GM13976 (cell line): Measurements from ENCODE around the gene HLCS.
"Not testable (repeated sequence)": the region's sequence is repeated elsewhere in the genome, so short reads cannot be mapped to it uniquely, and the experiment has no call there.

Experiments
- DNase-seq: peaks from one replicate; pipeline ENCODE4 v3.0.0; 2012; ENCODE audit warnings: low spot score
- in situ Hi-C: fragments of 300-500 bp; cut with MboI; formaldehyde crosslinking; loops from one replicate; pipeline ENCODE4 v1.12.0; 2022; ENCODE audit warnings: low sequenced_read_pairs, mixed read lengths, inconsistent platforms; ENCODE audit not compliant: unreplicated experiment
- TF ChIP-seq, protein P1 (sequence below): IDR thresholded peaks from 2 replicates; pipeline ENCODE4 v1.5.1; 2012; ENCODE audit warnings: borderline replicate concordance, mild to moderate bottlenecking; ENCODE audit not compliant: insufficient read depth; ENCODE audit errors: extremely low read depth, missing control alignments, control extremely low read depth

HLCS gene

DNA sequence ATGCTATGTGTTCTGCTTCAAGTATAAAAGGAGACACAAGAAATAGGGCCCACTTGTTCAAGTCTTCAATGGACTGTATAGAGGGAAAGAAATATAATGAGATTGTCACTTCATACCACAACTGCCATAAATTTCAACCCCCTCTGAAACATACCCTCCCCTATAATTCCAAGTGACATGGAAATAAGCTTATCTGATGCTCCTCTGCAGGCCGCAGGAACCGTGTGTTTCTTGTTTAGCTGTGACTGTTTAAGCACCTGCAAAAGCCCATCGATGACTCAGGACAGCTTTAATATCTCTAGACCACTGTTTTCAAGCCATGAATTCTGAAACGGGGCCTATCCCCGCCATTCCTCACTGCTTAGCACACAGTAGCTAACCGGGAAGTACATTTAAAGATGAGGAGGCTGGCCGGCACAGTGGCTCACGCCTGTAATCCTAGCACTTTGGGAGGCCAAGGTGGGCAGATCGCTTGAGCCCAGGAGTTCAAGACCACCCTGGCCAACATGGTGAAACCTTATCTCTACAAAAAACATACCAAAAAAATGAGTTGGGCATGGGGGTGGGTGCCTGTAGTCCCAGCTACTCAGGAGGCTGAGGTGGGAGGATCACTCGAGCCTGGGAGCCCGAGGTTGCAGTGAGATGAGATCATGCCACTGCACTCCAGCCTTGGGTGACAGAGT lies 4.2 kb downstream of the HLCS start:
- in situ Hi-C loops = no loop called here
- TF ChIP-seq, protein P1, sequence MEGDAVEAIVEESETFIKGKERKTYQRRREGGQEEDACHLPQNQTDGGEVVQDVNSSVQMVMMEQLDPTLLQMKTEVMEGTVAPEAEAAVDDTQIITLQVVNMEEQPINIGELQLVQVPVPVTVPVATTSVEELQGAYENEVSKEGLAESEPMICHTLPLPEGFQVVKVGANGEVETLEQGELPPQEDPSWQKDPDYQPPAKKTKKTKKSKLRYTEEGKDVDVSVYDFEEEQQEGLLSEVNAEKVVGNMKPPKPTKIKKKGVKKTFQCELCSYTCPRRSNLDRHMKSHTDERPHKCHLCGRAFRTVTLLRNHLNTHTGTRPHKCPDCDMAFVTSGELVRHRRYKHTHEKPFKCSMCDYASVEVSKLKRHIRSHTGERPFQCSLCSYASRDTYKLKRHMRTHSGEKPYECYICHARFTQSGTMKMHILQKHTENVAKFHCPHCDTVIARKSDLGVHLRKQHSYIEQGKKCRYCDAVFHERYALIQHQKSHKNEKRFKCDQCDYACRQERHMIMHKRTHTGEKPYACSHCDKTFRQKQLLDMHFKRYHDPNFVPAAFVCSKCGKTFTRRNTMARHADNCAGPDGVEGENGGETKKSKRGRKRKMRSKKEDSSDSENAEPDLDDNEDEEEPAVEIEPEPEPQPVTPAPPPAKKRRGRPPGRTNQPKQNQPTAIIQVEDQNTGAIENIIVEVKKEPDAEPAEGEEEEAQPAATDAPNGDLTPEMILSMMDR = no peak
- no peak for DNase-seq

DNA sequence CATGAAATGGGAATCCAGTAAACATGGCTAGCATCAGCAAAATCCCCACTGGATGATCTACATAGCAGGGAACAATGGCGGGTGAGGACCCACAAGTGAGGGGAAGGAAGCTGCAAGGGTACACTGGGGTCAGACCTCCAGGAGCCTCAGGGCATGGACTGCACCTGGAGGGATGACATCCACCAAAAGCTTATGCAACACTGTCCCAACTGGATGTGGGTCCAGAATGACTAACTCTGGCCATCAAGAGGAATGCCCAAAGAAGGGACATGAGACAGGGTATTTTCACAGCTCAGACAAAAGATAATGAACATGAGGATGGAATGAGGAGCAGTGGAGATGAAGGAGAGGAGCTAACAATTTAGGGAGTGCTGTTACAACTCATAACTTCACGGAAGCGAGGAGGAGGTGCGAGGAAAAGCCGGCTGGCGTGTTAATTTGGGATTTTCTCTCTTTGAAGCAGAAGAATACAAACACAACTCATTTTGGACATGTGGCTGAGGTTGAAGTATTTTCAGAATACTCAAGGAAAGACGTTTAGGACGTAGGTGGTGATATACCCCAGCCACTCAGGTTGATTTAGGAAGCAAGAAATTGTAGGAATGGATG lies 5.7 kb downstream of the HLCS start:
- TF ChIP-seq, protein P1 = no peak
- in situ Hi-C loops = no loop called here
- DNase-seq = no peak

DNA sequence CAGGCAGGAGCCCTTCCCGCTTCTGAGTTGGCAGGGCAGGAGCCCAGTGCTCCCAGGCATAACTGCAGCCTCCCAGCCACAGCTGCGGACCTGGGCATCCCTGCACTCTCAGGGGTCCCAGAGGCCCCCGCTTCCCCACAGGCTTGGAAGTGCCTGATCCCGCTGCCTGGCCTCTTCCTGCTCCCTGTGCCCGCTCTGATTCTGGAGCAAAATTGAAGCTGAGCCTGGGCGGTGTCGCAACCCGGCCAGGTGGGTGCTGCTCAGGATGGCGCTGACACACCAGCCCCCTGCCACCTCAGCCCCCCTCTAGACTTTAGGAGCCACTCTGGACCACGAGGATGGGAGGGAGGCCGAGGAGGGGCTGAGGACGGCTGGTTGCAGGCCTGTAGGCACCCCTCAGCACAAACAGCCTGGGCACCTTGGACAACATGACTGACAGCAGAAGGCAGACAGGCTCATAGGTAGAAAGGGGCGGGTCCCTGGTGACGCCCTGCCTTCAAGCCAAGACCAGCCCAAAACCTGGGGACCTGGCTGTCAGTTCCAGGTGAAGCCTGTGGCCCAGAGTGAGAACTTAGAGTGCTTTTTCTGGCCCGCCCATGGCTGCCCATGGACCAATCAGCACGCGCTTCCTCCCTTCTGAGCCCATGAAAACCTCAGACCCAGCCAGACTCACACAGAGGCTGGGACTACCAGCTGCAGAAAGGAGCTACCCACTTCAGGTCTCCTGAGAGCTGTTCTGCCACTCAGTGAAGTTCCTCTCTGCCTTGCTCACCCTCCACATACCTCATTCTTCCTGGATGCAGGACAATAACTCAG lies 7.2 kb downstream of the HLCS start:
- TF ChIP-seq, protein P1 = no peak

DNA sequence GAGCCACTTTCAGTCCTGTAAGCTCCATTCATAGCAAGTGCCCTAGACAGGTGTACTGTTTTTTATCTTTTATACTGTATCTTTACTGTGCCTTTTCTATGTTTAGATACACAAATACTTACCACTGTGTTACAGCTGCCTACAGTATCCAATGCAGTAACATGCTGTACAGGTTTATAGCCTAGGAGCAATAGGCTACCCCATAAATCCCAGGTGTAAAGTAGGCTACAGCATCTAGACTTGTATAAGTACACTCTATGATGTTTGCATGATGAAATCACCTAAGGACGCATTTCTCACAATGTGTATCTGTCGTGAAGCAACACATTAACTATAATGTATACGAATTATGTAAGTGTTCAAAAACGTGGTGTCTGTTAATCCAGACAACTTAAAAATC lies 10.7 kb downstream of the HLCS start:
- in situ Hi-C loops = no loop called here
- no peak for DNase-seq
- TF ChIP-seq, protein P1 = no peak

More for the DNA sequence above, 7.2 kb downstream of the HLCS start:
- no peak for DNase-seq
- in situ Hi-C loops = no loop called here

DNA sequence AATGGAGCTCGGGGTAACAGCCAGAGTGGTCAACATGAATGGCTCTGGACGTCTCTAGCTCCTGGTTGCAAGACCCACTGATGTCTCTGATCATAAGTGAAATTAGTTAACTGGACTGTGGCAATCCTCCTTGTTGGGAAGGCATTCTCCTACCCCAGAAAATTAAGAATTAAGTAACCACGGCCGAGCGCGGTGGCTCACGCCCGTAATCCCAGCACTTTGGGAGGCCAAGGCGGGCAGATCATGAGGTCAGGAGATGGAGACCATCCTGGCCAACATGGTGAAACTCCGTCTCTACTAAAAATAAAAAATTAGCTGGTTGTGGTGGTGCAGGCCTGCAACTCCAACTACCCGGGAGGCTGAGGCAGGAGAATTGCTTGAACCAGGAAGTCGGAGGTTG lies 14.1 kb downstream of the HLCS start:
- DNase-seq, in situ Hi-C loops: not testable (repeated sequence)

DNA sequence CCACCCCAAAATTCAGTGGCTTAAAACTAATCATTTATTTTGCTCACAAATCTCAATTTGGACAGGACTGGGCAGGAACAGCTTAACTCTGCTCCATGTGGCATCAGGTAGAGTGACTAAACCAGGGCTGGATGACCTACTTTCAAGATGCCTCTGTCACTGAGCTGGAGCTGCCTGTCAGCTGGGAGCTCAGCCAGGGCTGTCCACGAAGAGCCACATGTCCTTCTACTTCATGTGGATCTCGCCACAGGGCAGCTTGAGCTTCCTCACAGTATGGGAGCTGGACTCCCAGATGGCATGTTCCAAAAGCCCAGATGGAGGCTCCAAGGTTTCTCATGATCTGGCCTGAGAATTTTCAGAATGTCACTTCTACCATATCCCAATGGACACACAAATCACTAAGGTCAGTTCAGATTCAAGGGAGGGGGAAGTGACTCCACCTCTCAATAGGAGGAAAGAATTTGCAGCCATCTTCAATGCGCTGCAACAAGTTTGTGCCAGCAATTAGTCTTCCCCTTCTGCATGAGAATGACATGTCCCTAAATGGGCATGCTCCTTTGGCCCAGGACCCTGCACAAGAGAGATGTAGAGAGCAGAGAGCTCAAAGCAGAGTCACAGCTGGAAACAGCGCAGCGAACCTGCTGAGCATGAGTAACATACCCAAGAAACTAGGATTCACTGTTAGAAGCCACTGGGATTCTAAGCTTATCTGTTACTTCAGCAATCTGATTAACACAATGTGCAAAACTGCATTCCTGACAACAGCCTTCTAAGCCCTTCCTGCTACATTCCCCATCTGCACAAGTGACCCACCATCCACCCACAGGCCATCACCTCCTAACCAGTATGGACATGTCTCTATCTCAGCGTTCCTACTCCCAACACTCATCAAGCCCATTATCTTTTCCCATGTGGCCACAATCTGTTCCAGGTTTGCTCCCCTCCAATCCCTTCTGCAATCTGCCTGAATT lies 17.0 kb downstream of the HLCS start:
- TF ChIP-seq, protein P1 = no peak
- DNase-seq = no peak
- in situ Hi-C loops = no loop called here
